ENCODE results near the gene SCAMP1.

DNA sequence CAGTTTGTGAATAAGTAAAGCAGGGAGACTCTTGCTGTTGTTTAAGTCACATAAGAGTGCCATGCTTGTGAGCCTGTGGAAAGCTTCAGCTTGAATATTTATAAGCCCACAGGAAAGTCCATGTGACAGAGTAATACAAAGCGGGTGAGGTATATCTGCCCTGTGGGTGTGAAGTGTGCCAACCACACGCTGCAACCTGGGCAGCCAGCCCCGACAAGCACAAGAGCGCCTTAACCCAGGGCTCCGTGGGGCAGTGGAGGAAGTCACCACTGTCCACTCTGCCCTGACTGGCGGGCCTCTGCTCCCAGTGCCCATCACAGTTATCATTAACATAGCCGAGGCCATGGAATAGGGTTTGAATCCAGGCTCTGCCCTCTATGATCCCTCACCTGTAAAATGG, 132.2 kb downstream of the SCAMP1 start:
- TF ChIP-seq NFRKB (IDR thresholded peaks at IDR 0.05) (no peak), FIP1L1 (IDR thresholded peaks at IDR 0.05; ENCODE audit: borderline replicate concordance, insufficient read depth, low read depth, low read length) (no peak), POLR2A (IDR thresholded peaks at IDR 0.05; ENCODE audit: insufficient read depth in 1 of 2, low read depth in 2 of 2, low read length in 2 of 2) (no peak)
- TF ChIP-seq, protein P1, sequence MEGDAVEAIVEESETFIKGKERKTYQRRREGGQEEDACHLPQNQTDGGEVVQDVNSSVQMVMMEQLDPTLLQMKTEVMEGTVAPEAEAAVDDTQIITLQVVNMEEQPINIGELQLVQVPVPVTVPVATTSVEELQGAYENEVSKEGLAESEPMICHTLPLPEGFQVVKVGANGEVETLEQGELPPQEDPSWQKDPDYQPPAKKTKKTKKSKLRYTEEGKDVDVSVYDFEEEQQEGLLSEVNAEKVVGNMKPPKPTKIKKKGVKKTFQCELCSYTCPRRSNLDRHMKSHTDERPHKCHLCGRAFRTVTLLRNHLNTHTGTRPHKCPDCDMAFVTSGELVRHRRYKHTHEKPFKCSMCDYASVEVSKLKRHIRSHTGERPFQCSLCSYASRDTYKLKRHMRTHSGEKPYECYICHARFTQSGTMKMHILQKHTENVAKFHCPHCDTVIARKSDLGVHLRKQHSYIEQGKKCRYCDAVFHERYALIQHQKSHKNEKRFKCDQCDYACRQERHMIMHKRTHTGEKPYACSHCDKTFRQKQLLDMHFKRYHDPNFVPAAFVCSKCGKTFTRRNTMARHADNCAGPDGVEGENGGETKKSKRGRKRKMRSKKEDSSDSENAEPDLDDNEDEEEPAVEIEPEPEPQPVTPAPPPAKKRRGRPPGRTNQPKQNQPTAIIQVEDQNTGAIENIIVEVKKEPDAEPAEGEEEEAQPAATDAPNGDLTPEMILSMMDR (CRISPR knock-in tag; IDR thresholded peaks at IDR 0.05): no peak

Measured in HepG2 (cell line).